ENCODE measurements around the gene HCFC1R1.

DNA sequence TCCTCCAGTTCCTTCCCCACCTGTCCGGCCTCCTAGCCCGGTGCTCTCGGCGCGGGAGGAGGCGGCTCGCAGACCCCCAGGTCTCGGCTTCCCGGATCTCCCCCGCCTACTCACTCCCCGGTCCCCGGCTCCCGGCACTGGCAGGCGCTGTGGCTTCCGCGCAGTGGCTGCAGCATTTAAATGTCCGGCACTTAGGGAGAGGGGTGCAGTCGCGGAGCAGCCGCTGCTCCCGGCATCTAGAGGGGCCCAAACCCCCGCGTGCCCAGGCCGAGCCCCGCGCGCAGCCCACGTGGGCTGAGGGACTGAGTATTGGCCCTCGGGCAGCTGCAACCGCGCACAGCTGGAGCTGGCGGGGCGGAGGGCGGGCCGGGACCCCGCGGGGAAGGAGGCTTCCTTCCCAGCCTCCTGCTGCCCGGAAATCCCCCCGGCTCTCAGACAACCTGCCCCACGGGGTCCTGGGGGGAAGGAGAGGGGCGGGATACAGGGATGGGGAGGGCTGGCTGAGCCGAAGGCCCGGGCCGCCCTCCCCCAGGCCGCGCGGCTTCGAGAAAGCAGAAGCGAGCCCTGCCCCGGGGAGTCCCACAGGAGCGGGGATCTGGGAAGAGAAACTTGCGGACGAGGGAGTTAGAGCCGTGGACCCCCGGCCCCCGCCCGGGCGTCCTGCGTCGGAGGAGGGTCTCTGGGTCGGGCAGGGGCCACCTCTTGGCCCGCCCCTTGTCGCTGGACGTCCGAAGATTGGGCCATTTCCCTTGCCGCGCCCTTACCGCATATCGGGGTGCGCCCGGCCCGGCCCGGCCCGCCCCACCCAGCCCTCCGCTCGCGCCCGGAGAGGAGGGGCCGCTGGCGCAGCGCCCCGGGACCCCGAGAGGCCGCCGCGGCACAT, 22.3 kb upstream of the HCFC1R1 start, which contains the start of gene MMP25:
- TF ChIP-seq, protein P1, sequence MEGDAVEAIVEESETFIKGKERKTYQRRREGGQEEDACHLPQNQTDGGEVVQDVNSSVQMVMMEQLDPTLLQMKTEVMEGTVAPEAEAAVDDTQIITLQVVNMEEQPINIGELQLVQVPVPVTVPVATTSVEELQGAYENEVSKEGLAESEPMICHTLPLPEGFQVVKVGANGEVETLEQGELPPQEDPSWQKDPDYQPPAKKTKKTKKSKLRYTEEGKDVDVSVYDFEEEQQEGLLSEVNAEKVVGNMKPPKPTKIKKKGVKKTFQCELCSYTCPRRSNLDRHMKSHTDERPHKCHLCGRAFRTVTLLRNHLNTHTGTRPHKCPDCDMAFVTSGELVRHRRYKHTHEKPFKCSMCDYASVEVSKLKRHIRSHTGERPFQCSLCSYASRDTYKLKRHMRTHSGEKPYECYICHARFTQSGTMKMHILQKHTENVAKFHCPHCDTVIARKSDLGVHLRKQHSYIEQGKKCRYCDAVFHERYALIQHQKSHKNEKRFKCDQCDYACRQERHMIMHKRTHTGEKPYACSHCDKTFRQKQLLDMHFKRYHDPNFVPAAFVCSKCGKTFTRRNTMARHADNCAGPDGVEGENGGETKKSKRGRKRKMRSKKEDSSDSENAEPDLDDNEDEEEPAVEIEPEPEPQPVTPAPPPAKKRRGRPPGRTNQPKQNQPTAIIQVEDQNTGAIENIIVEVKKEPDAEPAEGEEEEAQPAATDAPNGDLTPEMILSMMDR (IDR thresholded peaks at IDR 0.05; ENCODE audit: borderline replicate concordance, extremely low read depth, low read length, poor library complexity, severe bottlenecking): no peak
- peak; percentile 86 for TF ChIP-seq EZH2 (IDR thresholded peaks at IDR 0.05; ENCODE audit: borderline replicate concordance, low read depth, low read length, severe bottlenecking)
